SK-N-SH (cell line): ENCODE measurements around the gene ACIN1. TPM values are rescaled to one million over a fixed set of nuclear protein-coding genes. Genes with fewer than 3 reads are reported as not detected.

Experiments used
- CTCF ChIA-PET: fragments of 300-600, 350-600 bp; formaldehyde crosslinking; extraction: SDS; loops from one replicate; lab custom pipeline; 2021; lab: Yijun Ruan, JAX
- POLR2A ChIA-PET: fragments of 350-600 bp; sonication (Branson Sonifier 250); formaldehyde crosslinking; extraction: SDS; loops from one replicate; lab custom pipeline; 2020; ENCODE audit warnings: antibody characterized with exemption, inconsistent platforms; lab: Yijun Ruan, JAX
- DNase-seq: peaks from one replicate; pipeline ENCODE4 v3.0.0; 2012
- H2AFZ ChIP-seq: fragments of 200-600 bp; sonication (generic); 2 replicates; pipeline ENCODE4 v1.8.1; 2016; ENCODE audit warnings: antibody characterized with exemption, mild to moderate bottlenecking, low read depth
- H3F3A ChIP-seq: fragments of 200-600 bp; sonication (generic); replicated peaks from 2 replicates; pipeline ENCODE3; 2016; ENCODE audit warnings: antibody characterized with exemption, mild to moderate bottlenecking; ENCODE audit not compliant: insufficient read depth
- H3K27ac ChIP-seq, 2 experiments: fragments of 200-500 bp in 1 of 2; fragments of 200-600 bp in 1 of 2; sonication (Bioruptor generic) in 1 of 2; sonication (generic), shearing (Covaris generic) in 1 of 2; 2 replicates each; pipeline versions ENCODE4 v1.5.1 to v1.6.1; 2014 to 2016; ENCODE audit warnings: low read depth in 2 of 2, inconsistent platforms in 1 of 2, low read length in 1 of 2, mild to moderate bottlenecking in 1 of 2, mixed read lengths in 1 of 2
- H3K27me3 ChIP-seq: fragments of 200-600 bp; sonication (generic), shearing (Covaris generic); 2 replicates; pipeline ENCODE4 v1.6.1; 2016; ENCODE audit warnings: mixed run types; ENCODE audit not compliant: insufficient read depth
- H3K36me3 ChIP-seq, 2 experiments: fragments of 200-500 bp in 1 of 2; fragments of 200-600 bp in 1 of 2; sonication (Bioruptor generic) in 1 of 2; sonication (generic) in 1 of 2; replicated peaks in 1 of 2; 2 replicates each; pipeline versions ENCODE3 to v1.5.1; 2014 to 2016; ENCODE audit warnings: low read length in 1 of 2, mild to moderate bottlenecking in 1 of 2; ENCODE audit not compliant: insufficient read depth in 2 of 2, control insufficient read depth in 1 of 2
- H3K4me1 ChIP-seq, 2 experiments: fragments of 200-500 bp in 1 of 2; fragments of 200-600 bp in 1 of 2; sonication (Bioruptor generic) in 1 of 2; sonication (generic), shearing (Covaris generic) in 1 of 2; 2 replicates each; pipeline versions ENCODE4 v1.5.1 to v1.6.1; 2014 to 2016; ENCODE audit warnings: low read depth in 1 of 2, low read length in 1 of 2, mixed run types in 1 of 2; ENCODE audit not compliant: insufficient read depth in 2 of 2, control insufficient read depth in 1 of 2
- H3K4me2 ChIP-seq: fragments of 200-600 bp; sonication (generic), shearing (Covaris generic); 2 replicates; pipeline ENCODE4 v1.6.1; 2017; ENCODE audit warnings: mixed run types
- H3K4me3 ChIP-seq, 2 experiments: fragments of 200-500 bp in 1 of 2; fragments of 200-600 bp in 1 of 2; sonication (Bioruptor generic) in 1 of 2; sonication (generic), shearing (Covaris generic) in 1 of 2; 2 replicates each; pipeline versions ENCODE4 v1.5.1 to v1.8.1; 2014 to 2016; ENCODE audit warnings: low read depth in 2 of 2, inconsistent platforms in 1 of 2, low read length in 1 of 2, mild to moderate bottlenecking in 1 of 2, mixed read lengths in 1 of 2, moderate library complexity in 1 of 2
- H3K79me2 ChIP-seq: fragments of 200-600 bp; sonication (generic); 2 replicates; pipeline ENCODE4 v1.8.1; 2017; ENCODE audit warnings: mild to moderate bottlenecking; ENCODE audit not compliant: insufficient read depth
- H3K9ac ChIP-seq: fragments of 200-600 bp; sonication (generic); 2 replicates; pipeline ENCODE4 v1.6.1; 2017; ENCODE audit warnings: mixed run types
- H3K9me2 ChIP-seq: fragments of 200-600 bp; sonication (generic); 2 replicates; pipeline ENCODE4 v1.6.1; 2017; ENCODE audit warnings: mixed run types
- H3K9me3 ChIP-seq: fragments of 200-600 bp; sonication (generic); 2 replicates; pipeline ENCODE4 v1.6.1; 2017; ENCODE audit warnings: mixed run types, mild to moderate bottlenecking, moderate library complexity
- H4K20me1 ChIP-seq: fragments of 200-600 bp; sonication (generic); 2 replicates; pipeline ENCODE4 v1.6.1; 2017; ENCODE audit warnings: mild to moderate bottlenecking, mixed run types; ENCODE audit not compliant: insufficient read depth
- ELF1 ChIP-seq: IDR thresholded peaks from 2 replicates; pipeline ENCODE4 v1.4.0; 2012
- EZH2phosphoT487 ChIP-seq: fragments of 200-600 bp; sonication (generic); IDR thresholded peaks from 2 replicates; pipeline ENCODE4 v1.6.1; 2017; ENCODE audit warnings: low read depth, mixed run types, mild to moderate bottlenecking, antibody characterized with exemption, moderate library complexity, borderline replicate concordance
- GABPA ChIP-seq: IDR thresholded peaks from 2 replicates; pipeline ENCODE4 v1.4.0; 2012; ENCODE audit warnings: low read depth, mild to moderate bottlenecking
- NRF1 ChIP-seq: IDR thresholded peaks from 2 replicates; pipeline ENCODE4 v1.6.1; 2012; ENCODE audit warnings: low read depth, mild to moderate bottlenecking, low read length
- RXRA ChIP-seq: IDR thresholded peaks from 2 replicates; pipeline ENCODE4 v1.4.0; 2012; ENCODE audit warnings: low read depth, mild to moderate bottlenecking, borderline replicate concordance
- SIN3A ChIP-seq: IDR thresholded peaks from 2 replicates; pipeline ENCODE4 v1.6.1; 2012; ENCODE audit warnings: low read depth, mild to moderate bottlenecking, low read length, moderate library complexity, borderline replicate concordance
- TCF12 ChIP-seq: IDR thresholded peaks from 2 replicates; pipeline ENCODE4 v1.4.0; 2012
- USF1 ChIP-seq: IDR thresholded peaks from 2 replicates; pipeline ENCODE4 v1.4.0; 2012; ENCODE audit warnings: low read depth, borderline replicate concordance
- WGBS: methylation state at CpG from one replicate; pipeline ENCODE4 v1.1.6; 2017; ENCODE audit warnings: low lambda C conversion rate; 5-methylcytosine and 5-hydroxymethylcytosine counted together
- polyA plus RNA-seq, 3 experiments: library from polyadenylated mRNA; depleted of rRNA; stranded (reverse); fragments of >200 nt; gene quantifications; 2 replicates each; pipeline ENCODE4 v1.2.3, GENCODE V29; 2012
- TF ChIP-seq, protein P1 (sequence below): fragments of 150-350 bp; IDR thresholded peaks from 2 replicates; pipeline ENCODE4 v1.6.1; 2017; ENCODE audit warnings: antibody characterized with exemption, low read length, low read depth, borderline replicate concordance

ACIN1 gene
- polyA plus RNA-seq, 1 of the 3 experiments (the other 2 are of a cell fraction): 159 TPM

DNA sequence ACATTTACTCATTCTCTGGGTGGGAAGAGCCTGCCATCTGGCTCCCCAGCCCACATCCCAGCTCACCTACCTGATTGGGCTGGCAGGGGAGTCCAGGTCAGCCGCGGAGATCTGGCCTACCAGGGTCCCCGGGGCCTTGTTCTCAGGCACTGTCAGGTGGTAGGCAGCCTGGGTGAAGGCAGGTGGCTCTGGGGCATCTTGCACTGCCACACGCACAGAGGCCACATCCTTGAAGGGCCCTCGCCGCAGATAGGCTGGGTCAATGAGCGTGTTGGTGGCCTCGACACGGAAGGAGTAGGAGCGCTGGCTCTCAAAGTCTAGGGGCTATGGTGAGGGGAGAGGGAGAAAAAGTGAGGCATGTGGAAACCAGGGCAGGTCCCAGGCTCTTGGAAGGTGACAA, 41.5 kb downstream of the ACIN1 start:
- peaks cover 13% of the 10 kb centered on the region for H3F3A ChIP-seq
- peaks cover 0 to 11% of the 10 kb centered on the region in 2 experiments for H3K36me3 ChIP-seq
- H3K4me3 ChIP-seq: no peak overlapping the region
- peaks cover 14 to 26% of the 10 kb centered on the region in 2 experiments; a peak in 3 of 4 replicates for H3K4me1 ChIP-seq
- H3K9me2 ChIP-seq: no peaks in the 10 kb centered on the region
- DNase-seq: no peak
- no peaks in the 10 kb centered on the region for H3K9me3 ChIP-seq
- ChIA-PET POLR2A (interaction anchor here (1.7 to 2.1 kb wide), 2 partner anchors 47 to 67 kb away, joined by 4 to 5 read pairs; no protein-coding TSS in a partner anchor), CTCF (interaction anchor here (1.1 to 33.1 kb wide), 4 partner anchors 15 to 66 kb away, joined by 6 to 1566 read pairs (median 10); partner anchors contain the start of gene AJUBA)
- H3K27me3 ChIP-seq: no peaks in the 10 kb centered on the region
- no peak overlapping the region for H3K9ac ChIP-seq
- H3K4me2 ChIP-seq: no peak overlapping the region
- H2AFZ ChIP-seq: no peak overlapping the region
- H3K79me2 ChIP-seq: peaks cover 6% of the 10 kb centered on the region; the same call in 1 of the 2 replicates
- no peak overlapping the region for H3K27ac ChIP-seq
- no peaks in the 10 kb centered on the region; the same call in 1 of the 2 replicates for H4K20me1 ChIP-seq
- TF ChIP-seq RXRA: no peak
- TF ChIP-seq ELF1: no peak
- no peak for TF ChIP-seq GABPA
- TF ChIP-seq, protein P1, sequence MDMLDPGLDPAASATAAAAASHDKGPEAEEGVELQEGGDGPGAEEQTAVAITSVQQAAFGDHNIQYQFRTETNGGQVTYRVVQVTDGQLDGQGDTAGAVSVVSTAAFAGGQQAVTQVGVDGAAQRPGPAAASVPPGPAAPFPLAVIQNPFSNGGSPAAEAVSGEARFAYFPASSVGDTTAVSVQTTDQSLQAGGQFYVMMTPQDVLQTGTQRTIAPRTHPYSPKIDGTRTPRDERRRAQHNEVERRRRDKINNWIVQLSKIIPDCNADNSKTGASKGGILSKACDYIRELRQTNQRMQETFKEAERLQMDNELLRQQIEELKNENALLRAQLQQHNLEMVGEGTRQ: no peak
- no peak for TF ChIP-seq NRF1
- no peak for TF ChIP-seq TCF12
- TF ChIP-seq, all 33 proteins: peak for 0
- WGBS: 93% methylated on average over 7 of the region's 10 CpGs

GRCh38 chr14:23052671-23053070, 42.3 kb downstream of the ACIN1 start:
- no peak overlapping the region for H3K27ac ChIP-seq
- H3K4me2 ChIP-seq: no peak overlapping the region
- CTCF ChIA-PET: interaction anchor here (0.7 to 33.1 kb wide), 4 partner anchors 8 to 122 kb away, joined by 4 to 1566 read pairs (median 8); partner anchors contain the start of gene AJUBA
- no peak overlapping the region for H3K9ac ChIP-seq
- no peaks in the 10 kb centered on the region for H3K9me2 ChIP-seq
- H2AFZ ChIP-seq: no peak overlapping the region
- H3F3A ChIP-seq: peaks cover 8% of the 10 kb centered on the region
- TF ChIP-seq RXRA (no peak), TCF12 (no peak), ELF1 (no peak), USF1 (no peak), EZH2phosphoT487 (no peak), SIN3A (no peak)
- TF ChIP-seq, protein P1: no peak
- TF ChIP-seq, all 33 proteins: peak for 0
- peaks cover 6% of the 10 kb centered on the region; the same call in 1 of the 2 replicates for H3K79me2 ChIP-seq
- H3K27me3 ChIP-seq: no peaks in the 10 kb centered on the region
- WGBS: 53% methylated on average over 2 of the region's 3 CpGs
- H3K36me3 ChIP-seq: peaks cover 0 to 11% of the 10 kb centered on the region in 2 experiments
- no peak for DNase-seq
- no peaks in the 10 kb centered on the region for H4K20me1 ChIP-seq
- H3K4me1 ChIP-seq: peaks cover 14 to 24% of the 10 kb centered on the region in 2 experiments; a peak in 3 of 4 replicates
- POLR2A ChIA-PET: interaction anchor here (1.7 to 2.1 kb wide), 2 partner anchors 46 to 66 kb away, joined by 4 to 5 read pairs; no protein-coding TSS in a partner anchor
- H3K9me3 ChIP-seq: no peaks in the 10 kb centered on the region
- no peak overlapping the region for H3K4me3 ChIP-seq
